ENCODE measurements around the gene KAT2A. TPM values are rescaled to one million over a fixed set of nuclear protein-coding genes. Genes with fewer than 3 reads are reported as not detected.

KAT2A gene
- total RNA-seq, 6 experiments from 2014 or later, result 21.5 to 36.2 (median 25.3) TPM

DNA sequence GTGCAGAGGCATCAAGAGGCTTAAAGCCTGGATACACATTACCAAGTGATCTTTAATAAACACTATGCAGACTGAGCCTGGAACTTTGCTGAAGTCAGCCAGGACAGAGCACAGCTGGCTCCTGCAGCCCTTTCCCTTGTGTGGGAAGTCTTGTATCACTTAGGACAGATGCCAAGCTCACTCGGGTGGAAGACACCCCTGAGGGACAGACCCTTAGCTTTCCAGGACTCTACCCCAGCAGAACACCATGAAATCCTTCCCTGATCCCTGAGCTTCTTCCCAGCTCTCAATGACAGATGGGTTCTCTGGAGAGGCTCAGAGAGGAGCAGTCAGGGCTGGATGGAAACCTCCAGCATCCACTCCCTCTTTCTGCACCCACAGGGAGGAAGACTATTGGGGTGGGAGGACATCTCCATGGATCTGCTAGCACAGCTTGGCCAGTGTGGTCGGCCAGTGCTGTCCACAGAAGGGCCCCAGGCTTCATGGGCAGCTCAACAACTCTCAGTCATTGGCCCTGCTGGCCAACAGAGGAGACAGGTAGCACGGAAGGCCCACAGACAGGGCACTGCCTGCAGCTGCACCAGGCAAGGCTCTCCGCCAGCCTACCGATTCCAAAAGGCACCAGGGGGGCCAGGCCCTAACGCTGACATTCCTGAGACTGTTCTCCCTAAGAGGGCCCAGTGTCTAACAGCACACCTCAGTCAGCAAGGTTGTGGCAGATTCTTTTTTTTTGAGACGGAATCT, 17.8 kb upstream of the KAT2A start:
- TF ChIP-seq, protein P1, sequence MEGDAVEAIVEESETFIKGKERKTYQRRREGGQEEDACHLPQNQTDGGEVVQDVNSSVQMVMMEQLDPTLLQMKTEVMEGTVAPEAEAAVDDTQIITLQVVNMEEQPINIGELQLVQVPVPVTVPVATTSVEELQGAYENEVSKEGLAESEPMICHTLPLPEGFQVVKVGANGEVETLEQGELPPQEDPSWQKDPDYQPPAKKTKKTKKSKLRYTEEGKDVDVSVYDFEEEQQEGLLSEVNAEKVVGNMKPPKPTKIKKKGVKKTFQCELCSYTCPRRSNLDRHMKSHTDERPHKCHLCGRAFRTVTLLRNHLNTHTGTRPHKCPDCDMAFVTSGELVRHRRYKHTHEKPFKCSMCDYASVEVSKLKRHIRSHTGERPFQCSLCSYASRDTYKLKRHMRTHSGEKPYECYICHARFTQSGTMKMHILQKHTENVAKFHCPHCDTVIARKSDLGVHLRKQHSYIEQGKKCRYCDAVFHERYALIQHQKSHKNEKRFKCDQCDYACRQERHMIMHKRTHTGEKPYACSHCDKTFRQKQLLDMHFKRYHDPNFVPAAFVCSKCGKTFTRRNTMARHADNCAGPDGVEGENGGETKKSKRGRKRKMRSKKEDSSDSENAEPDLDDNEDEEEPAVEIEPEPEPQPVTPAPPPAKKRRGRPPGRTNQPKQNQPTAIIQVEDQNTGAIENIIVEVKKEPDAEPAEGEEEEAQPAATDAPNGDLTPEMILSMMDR (IDR thresholded peaks at IDR 0.05), result no peak
- Mint-ChIP-seq H3K27me3 (ENCODE audit: insufficient read depth) (peaks cover 3% of the 10 kb centered on the region), H3K4me1 (ENCODE audit: low read depth) (peaks cover 54% of the 10 kb centered on the region), H3K9me3 (no peaks in the 10 kb centered on the region), H3K27ac (no peak overlapping the region), H3K36me3 (ENCODE audit: low read depth) (peaks cover 10% of the 10 kb centered on the region), H3K4me3 (no peak overlapping the region)
- no peak for DNase-seq

DNA sequence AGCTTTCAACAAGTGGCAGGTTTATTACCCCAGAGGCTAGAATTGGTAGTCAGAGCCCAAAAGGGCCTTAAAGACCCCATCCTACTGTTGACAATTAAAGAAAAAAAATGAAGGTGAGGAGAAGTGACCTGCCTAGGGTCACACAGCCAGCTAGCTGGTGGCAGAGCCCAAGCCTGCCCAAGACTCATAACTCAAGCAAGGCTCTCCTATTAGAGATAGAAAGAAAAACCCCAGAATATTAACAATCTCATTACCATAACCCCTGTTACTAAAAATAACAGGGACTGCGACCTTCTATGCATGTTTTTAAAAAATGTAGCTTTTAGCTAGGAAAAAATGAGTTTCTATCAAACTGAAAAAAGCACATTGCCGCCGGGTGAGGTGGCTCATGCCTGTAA, 15.5 kb upstream of the KAT2A start:
- no peak overlapping the region for H3K4me3 Mint-ChIP-seq
- TF ChIP-seq, protein P1 (IDR thresholded peaks at IDR 0.05), result no peak
- H3K36me3 Mint-ChIP-seq (ENCODE audit: low read depth), result peaks cover 18% of the 10 kb centered on the region
- H3K27ac Mint-ChIP-seq, result 0 out of 2 replicates have a peak overlapping the region, but pooled peaks have one; percentile 89
- H3K27me3 Mint-ChIP-seq (ENCODE audit: insufficient read depth), result peaks cover 3% of the 10 kb centered on the region
- DNase-seq, result no peak
- H3K4me1 Mint-ChIP-seq (ENCODE audit: low read depth), result peaks cover 55% of the 10 kb centered on the region
- H3K9me3 Mint-ChIP-seq, result no peaks in the 10 kb centered on the region

DNA sequence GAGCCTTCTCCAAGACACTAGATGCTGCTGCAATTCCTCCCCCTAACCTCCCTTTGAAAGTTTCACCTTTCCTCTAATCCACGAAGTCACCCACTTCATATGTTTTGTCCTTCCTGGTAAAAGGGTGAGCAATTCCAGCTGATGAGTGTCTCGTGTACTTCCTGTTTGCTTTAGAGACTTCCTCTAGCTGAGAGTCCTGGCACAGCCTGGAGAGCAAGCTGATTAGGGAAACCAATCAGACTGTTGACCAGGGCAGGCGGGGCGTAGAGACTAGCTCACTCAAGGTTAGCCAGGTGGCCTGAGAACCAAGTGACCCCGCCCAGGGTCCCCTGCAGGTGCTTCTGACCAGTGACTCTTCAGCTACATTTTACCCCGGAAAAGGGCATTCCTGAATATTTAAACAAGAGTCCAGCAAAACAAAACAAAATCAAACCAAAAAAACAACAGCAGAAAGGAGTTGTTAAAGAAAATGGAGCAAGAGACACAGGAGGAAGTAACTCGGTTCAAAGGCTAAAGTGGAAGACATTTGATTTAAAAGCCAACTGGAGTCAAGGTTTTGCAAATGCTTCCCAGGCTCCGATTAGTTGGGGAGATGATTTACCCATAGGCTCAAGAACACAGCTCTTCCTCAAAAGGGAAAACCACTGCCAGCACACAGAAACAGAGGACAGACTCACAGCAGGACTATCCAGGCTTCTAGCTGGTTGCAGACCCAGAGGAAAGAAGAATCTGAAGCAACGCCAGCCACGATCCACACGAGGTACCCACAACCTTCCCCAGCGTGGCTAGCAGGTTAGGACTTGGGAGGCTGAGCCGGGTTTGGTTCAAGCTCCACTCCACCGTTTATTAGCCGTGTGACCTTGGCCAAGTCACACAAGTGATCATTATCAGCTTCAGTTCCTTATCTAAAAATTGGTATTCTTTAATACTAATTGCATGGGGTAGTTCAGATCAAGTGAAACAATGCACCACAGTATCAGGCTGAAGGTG, 14.8 kb upstream of the KAT2A start:
- peak overlapping the region; percentile 89 for H3K27ac Mint-ChIP-seq
- H3K4me3 Mint-ChIP-seq, result peak overlapping the region; percentile 62
- peaks cover 23% of the 10 kb centered on the region for H3K36me3 Mint-ChIP-seq (ENCODE audit: low read depth)
- H3K4me1 Mint-ChIP-seq (ENCODE audit: low read depth), result peaks cover 55% of the 10 kb centered on the region
- DNase-seq, result peak; percentile 57
- H3K27me3 Mint-ChIP-seq (ENCODE audit: insufficient read depth), result peaks cover 3% of the 10 kb centered on the region
- TF ChIP-seq, protein P1 (IDR thresholded peaks at IDR 0.05), result no peak
- no peaks in the 10 kb centered on the region for H3K9me3 Mint-ChIP-seq

DNA sequence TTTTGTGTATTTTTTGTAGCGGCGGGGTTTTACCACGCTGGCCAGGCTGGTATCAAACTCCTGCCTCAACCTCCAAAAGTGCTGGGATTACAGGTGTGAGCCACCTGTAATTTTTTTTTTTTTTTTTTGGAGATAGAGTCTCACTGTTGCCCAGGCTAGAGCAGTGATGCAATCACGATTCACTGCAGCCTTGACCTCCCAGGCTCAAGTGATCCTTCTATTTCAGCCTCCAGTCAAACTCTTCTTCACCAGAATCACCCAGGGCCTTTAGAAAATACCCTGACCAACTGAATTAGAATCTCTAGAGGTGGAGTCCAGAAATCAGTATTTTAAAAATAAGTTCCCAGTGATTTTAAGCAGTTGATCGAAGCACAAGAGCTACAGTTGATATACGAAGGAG, 14.0 kb upstream of the KAT2A start:
- Mint-ChIP-seq H3K36me3 (ENCODE audit: low read depth) (peaks cover 28% of the 10 kb centered on the region), H3K4me1 (ENCODE audit: low read depth) (peaks cover 60% of the 10 kb centered on the region), H3K27me3 (ENCODE audit: insufficient read depth) (peaks cover 6% of the 10 kb centered on the region), H3K4me3 (peak overlapping the region; percentile 62; the same call in 1 of the 2 replicates), H3K9me3 (no peaks in the 10 kb centered on the region), H3K27ac (peak overlapping the region; percentile 89)
- TF ChIP-seq, protein P1 (IDR thresholded peaks at IDR 0.05), result no peak
- DNase-seq, result no peak

DNA sequence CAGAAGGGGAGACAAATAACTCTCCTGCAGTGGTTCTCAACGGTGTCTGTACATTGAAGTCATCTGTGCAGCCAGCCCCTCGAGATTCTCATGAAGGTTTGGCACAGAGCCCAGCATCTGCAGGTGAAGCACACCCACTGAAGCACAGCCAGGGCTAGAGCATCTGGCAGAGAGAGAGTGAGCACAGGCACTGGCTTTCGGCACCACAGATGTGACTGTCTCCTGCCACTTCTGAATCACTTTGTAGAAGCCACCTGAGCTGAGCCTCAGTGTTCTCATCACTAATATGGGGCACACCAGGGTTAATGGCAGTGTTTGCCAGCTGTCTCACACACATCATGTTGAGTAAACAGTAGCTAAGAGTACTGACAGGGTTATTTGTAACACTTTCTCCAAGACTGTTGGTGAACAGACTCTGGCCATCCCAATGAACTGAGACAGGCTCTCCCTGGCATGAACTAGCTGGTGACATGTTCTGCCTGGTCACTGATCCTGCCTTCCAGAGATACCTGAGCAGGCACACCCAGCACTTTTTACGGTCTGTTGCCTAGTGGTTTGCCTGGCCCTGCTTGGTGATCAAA, 12.4 kb upstream of the KAT2A start:
- Mint-ChIP-seq H3K27me3 (ENCODE audit: insufficient read depth) (peaks cover 6% of the 10 kb centered on the region), H3K36me3 (ENCODE audit: low read depth) (peaks cover 31% of the 10 kb centered on the region), H3K4me1 (ENCODE audit: low read depth) (peaks cover 60% of the 10 kb centered on the region), H3K4me3 (peak overlapping the region; percentile 83; the same call in 1 of the 2 replicates), H3K27ac (peak overlapping the region; percentile 94), H3K9me3 (no peaks in the 10 kb centered on the region)
- TF ChIP-seq, protein P1 (IDR thresholded peaks at IDR 0.05), result no peak
- no peak for DNase-seq

Data from HFFc6 (cell line).